HG02870 (cell line): ENCODE measurements around the gene PALLD.
"Not testable (repeated sequence)": the region's sequence is repeated elsewhere in the genome, so short reads cannot be mapped to it uniquely, and the experiment has no call there.

Source experiments
- ATAC-seq: cut with Tn5 transposase; IDR thresholded peaks from one replicate; pipeline ENCODE4 v1.9.1; 2021; ENCODE audit warnings: mild to moderate bottlenecking, moderate library complexity; ENCODE audit not compliant: unreplicated experiment

The PALLD gene

GRCh38 chr4:168691631-168692369 is 194.9 kb downstream of the PALLD start:
- ATAC-seq: no peak

DNA sequence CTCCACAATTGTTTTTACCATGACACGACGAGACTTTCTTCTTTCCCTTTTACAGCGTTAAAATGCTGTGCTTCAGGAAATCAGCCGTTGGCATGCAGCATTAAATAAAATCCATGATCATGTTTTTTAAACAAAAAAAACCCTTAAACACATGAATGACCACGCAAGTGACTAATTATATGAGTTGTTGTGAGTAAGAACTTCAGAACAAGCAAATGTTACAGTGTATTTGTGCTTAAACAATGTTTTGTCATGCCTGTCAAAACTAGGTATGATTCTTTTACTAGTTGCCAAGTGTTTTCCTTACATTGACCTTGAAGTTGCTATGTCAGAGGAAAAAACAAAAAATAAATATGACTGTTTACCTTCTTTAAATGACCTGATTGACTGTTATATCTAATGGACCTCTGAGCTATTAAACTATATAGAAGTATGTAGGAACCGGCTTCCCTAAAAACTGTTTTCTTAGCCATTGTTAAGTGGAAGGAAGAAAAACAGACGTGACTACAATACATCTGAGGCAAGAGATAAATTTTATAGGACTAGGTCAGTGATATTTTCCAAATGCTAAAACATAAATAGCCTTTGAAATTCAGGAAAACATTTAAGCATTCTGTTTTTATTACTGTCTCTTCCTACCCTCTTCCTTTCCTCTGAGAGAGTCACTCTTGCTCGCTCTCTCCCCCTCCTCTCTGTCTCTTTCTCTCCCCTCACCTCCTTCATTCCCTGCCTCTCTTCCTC is 197.1 kb downstream of the PALLD start:
- ATAC-seq: no peak

- no peak for ATAC-seq
Observed at GRCh38 chr4:168694667-168695066, 197.8 kb downstream of the PALLD start.

GRCh38 chr4:168695288-168695687 is 198.4 kb downstream of the PALLD start:
- ATAC-seq: no peak

- no peak for ATAC-seq
Observed at GRCh38 chr4:168696280-168696679, 199.4 kb downstream of the PALLD start.

DNA sequence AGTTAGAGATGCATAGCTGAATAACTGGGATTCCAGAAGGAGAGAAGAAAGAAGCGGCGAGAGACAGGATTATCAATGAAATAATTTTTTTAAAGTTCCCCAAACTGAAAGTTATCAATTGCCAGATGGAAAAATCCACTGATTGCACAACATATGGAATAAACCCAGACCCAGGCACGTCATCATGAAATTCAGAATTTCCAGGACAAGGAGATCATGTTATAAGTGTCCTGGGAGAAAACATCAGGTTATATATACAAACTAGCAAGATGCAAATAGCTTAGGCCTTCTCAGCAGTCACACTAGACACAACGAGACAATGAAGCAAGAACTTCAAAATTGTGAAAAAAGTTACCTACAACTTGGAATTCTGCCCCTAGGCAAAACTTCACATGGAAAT is 200.0 kb downstream of the PALLD start:
- no peak for ATAC-seq

DNA sequence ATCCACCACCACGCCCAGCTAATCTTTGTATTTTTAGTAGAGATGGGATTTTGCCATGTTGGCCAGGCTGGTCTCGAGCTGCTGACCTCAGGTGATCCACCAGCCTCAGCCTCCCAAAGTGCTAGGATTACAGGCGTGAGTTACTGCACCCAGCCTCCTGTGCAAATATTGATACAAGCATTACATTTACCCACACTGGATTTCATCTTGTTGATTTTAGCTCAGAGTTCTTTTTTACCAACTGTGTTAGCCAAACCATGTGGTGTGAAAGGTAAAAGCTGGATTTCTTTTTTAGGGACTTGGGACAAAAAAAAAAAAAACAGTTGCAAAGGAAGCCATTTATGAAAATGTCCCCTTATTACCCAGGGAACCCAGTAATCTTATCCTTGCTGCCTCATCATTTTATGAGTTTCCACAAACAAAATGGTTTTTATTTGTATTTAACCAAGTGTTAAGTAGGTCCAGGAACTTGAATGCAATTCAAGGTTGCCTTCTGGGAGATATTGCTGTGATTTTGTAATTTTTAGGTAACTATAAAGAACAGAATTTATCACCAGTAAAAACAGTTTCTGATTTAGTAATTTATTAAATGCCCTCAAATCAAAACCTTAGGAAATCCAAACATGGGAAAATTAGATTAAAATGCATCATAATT is 202.5 kb downstream of the PALLD start:
- no peak for ATAC-seq

GRCh38 chr4:168701061-168701460 is 204.2 kb downstream of the PALLD start:
- ATAC-seq: no peak

GRCh38 chr4:168702581-168703087 is 205.8 kb downstream of the PALLD start:
- ATAC-seq: not testable (repeated sequence)

- ATAC-seq: no peak
Observed at GRCh38 chr4:168705121-168705520, 208.3 kb downstream of the PALLD start.

DNA sequence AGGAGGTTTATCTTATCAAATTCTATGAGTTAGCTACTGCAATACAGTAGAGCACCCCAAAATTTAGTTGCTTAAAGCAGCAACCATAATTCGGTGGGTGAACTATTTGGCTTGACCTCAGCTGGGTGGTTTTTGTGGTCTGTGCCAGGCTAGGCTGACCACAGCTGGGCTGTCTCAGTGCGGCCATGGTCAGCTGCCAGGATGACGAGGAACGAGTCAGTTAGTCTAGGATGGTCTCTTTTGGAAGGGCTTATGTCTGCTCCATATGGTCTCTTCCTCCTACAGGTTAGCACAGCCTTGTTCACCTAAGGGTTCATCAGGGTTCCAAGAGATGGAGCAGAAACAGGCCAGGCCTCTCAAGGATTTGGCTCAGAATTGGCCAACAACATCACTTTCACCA is 210.4 kb downstream of the PALLD start:
- no peak for ATAC-seq

DNA sequence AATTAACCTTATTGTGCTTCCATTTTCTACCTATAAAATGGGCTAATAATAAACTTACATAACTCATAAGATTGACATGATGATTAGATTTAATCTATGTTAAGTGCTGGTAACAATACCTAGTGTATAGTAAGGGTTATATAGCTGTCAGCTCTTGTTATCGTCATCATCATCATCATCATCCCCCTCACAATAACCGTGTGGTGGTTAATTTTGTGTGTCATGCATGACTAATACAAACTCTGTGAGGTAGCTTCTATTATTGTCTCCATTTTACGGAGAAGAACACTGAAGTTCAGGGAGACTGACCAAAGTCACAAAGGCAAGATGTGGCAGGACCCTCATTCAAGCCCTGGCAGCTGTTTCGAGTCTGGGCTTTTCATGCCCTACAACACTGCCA is 211.3 kb downstream of the PALLD start:
- no peak for ATAC-seq

DNA sequence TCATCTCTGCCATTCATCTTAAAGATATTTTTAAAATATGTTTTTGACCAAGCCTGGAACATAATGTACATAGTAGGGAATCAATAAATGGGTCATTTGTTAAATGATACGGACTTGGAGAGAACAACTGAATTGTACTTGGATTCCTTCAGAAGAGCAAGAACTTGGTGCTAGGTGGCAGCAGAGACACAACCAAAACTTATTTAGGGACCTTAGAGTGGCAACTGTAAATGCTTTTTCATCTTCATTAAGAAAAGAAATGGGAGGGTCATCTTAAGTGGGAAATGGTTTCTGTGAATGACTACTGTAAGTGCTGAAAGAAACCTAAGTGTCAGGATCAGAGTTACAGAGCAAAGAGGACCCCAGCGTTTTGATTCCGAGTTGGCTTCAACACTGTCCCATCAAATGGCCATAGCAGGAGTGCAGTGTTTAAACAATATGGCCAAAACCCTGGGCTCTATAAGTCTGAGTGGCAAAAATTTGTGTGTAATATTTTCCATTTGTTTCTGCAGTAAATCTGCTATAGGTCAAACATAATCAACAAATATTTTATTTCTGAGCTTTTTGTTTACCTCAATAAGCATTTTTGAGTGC is 213.6 kb downstream of the PALLD start:
- ATAC-seq: no peak

GRCh38 chr4:168711197-168712140 is 214.6 kb downstream of the PALLD start:
- ATAC-seq: no peak

- ATAC-seq: no peak
Observed at GRCh38 chr4:168712316-168712890, 215.6 kb downstream of the PALLD start.

GRCh38 chr4:168713253-168713652 is 216.4 kb downstream of the PALLD start:
- no peak for ATAC-seq

DNA sequence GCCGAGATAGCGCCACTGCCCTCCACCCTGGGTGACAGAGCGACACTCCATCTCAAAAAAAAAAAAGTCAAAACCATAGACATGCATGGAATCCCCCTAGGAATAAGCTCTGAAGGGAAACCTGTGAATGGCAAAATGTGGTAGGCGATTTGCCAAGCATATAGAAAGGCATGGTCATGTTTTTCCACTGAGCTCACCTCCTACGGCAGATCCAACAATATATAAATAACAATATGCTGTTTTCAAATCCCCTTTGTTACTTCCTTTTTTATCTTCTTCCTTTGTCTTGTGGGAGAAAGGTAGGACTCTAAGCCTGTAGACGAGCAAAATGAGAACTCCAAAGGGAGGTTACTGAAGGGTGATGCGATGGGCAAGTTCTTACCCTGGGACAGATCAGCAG is 219.0 kb downstream of the PALLD start:
- ATAC-seq: no peak

DNA sequence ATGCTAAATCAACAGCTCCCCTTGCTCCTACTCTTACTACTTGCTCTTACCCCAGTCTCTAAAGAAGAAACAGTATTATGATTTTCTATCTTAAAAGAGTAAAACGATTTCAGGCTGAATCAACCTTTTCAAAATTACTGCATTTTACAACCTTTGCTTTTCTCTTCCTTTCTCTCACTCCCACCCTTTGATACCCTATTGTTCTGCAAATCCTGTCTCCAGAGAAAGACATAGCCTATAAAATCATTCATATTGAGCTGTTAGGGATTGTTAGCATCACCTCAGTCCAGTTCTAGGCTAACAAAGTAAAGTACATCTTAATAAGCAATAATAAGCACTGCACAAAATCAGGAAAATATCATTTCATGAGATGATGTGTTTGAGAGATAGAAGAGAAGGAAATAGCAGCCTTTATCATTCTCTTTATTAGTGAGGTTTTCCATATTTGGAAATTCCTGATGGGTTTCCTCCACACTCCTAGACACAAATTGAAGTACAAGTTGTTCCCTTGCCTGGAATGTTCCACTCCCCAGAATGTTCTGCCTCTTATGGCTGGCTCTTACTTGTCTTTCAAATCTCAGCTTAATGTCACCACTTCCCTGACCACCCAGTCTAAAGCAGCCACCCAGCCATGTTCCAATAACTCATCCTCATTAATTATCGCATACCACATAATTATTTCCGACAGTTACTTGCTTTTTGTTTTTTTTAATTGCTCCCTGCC is 219.7 kb downstream of the PALLD start:
- no peak for ATAC-seq

DNA sequence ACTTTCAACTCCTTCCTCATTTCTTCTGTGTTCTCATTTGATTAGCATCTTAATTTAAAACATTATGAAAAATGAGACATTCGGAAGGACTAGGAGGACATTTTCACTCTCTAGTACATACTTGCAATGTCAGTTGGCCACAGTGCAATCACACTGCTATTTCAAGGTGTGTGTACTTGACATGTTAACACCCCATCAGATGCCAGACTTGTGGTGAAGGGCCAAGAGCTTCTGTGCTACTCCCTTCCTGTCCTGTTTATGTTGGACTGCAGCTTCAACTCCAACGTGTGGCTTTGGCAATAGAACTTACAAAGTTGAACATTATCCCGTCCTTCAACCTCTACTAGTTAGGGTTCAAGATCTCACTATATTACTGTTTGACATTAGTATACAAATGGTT is 221.0 kb downstream of the PALLD start:
- ATAC-seq: no peak
